Osteoblast (primary cell): Measurements from ENCODE around the gene LIN9. TPM values are rescaled to one million over a fixed set of nuclear protein-coding genes. Genes with fewer than 3 reads are reported as not detected.
A peak's percentile ranks its signal among the peaks of the same experiment; 100 is the strongest.
"Not testable (repeated sequence)": the region's sequence is repeated elsewhere in the genome, so short reads cannot be mapped to it uniquely, and the experiment has no call there.

Experiments
- DNase-seq: peaks from one replicate; pipeline ENCODE4 v3.0.0; 2011; ENCODE audit warnings: low spot score, mixed read lengths; ENCODE audit not compliant: insufficient read length; ENCODE audit errors: missing footprints
- H2AFZ ChIP-seq: 2 replicates; pipeline ENCODE4 v1.6.0; 2011; ENCODE audit warnings: mild to moderate bottlenecking, low read length
- H3K27ac ChIP-seq: 2 replicates; pipeline ENCODE4 v1.5.1; 2011; ENCODE audit warnings: mild to moderate bottlenecking, low read depth, low read length, moderate library complexity
- H3K27me3 ChIP-seq: 2 replicates; pipeline ENCODE4 v1.6.0; 2012; ENCODE audit warnings: mild to moderate bottlenecking, control low read depth, inconsistent platforms, low read length, moderate library complexity; ENCODE audit not compliant: insufficient read depth
- H3K36me3 ChIP-seq: 2 replicates; pipeline ENCODE4 v1.5.1; 2011; ENCODE audit warnings: mild to moderate bottlenecking, low read length, control low read depth, moderate library complexity; ENCODE audit not compliant: insufficient read depth
- H3K4me1 ChIP-seq: 2 replicates; pipeline ENCODE4 v1.5.1; 2011; ENCODE audit warnings: mild to moderate bottlenecking, low read length, control low read depth, moderate library complexity; ENCODE audit not compliant: insufficient read depth
- H3K4me2 ChIP-seq: 2 replicates; pipeline ENCODE4 v1.6.0; 2011; ENCODE audit warnings: mild to moderate bottlenecking, low read length; ENCODE audit not compliant: insufficient read depth
- H3K4me3 ChIP-seq: fragments of 200-600 bp; sonication (generic); 3 replicates; pipeline ENCODE4 v1.5.1; 2012; ENCODE audit warnings: mild to moderate bottlenecking, low read length, inconsistent platforms; ENCODE audit not compliant: insufficient read depth
- H3K79me2 ChIP-seq: 2 replicates; pipeline ENCODE4 v1.6.0; 2012; ENCODE audit warnings: mild to moderate bottlenecking, low read length, control low read depth, inconsistent platforms; ENCODE audit not compliant: insufficient read depth
- H3K9me3 ChIP-seq: 2 replicates; pipeline ENCODE4 v1.5.1; 2011; ENCODE audit warnings: low read depth, low read length, control low read depth
- H4K20me1 ChIP-seq: 2 replicates; pipeline ENCODE4 v1.6.0; 2012; ENCODE audit warnings: mild to moderate bottlenecking, low read length, control low read depth; ENCODE audit not compliant: insufficient read depth
- CTCF ChIP-seq: IDR thresholded peaks from 2 replicates; pipeline ENCODE4 v1.5.1; 2011; ENCODE audit warnings: mild to moderate bottlenecking, low read depth, low read length, moderate library complexity; ENCODE audit errors: extremely low read depth
- total RNA-seq: library from RNA; depleted of rRNA; stranded (reverse); fragments of >200 nt; gene quantifications from 2 replicates; pipeline ENCODE4 v1.2.3, GENCODE V29; 2012

The LIN9 gene
- total RNA-seq, 1 donor = 2.5 TPM

GRCh38 chr1:226268421-226269124 is 40.4 kb downstream of the LIN9 start:
- Histone ChIP-seq H3K4me2 (no peak overlapping the region), H4K20me1 (no peaks in the 10 kb centered on the region), H3K36me3 (no peaks in the 10 kb centered on the region), H3K4me3 (no peak overlapping the region), H3K4me1 (peaks cover 10% of the 10 kb centered on the region), H3K27me3 (no peaks in the 10 kb centered on the region), H3K27ac (peak overlapping the region; percentile 12), H2AFZ (no peak overlapping the region), H3K9me3 (no peaks in the 10 kb centered on the region), H3K79me2 (no peaks in the 10 kb centered on the region)
- DNase-seq = peak; percentile 51
- TF ChIP-seq CTCF = no peak

- H3K4me3 ChIP-seq = no peak overlapping the region
Measured at GRCh38 chr1:226261818-226262217, 47.1 kb downstream of the LIN9 start.

GRCh38 chr1:226255380-226255779 is 53.6 kb downstream of the LIN9 start:
- H3K4me1 ChIP-seq = no peaks in the 10 kb centered on the region
- no peak for TF ChIP-seq CTCF
- no peak overlapping the region for H3K27ac ChIP-seq
- no peaks in the 10 kb centered on the region for H3K79me2 ChIP-seq
- H2AFZ ChIP-seq = no peak overlapping the region
- no peaks in the 10 kb centered on the region for H3K36me3 ChIP-seq
- H3K4me2 ChIP-seq = no peak overlapping the region
- no peaks in the 10 kb centered on the region for H4K20me1 ChIP-seq
- no peak overlapping the region for H3K4me3 ChIP-seq
- H3K27me3 ChIP-seq = no peaks in the 10 kb centered on the region
- H3K9me3 ChIP-seq = no peaks in the 10 kb centered on the region
- no peak for DNase-seq

More at GRCh38 chr1:226261818-226262217, 47.1 kb downstream of the LIN9 start:
- no peaks in the 10 kb centered on the region for H3K4me1 ChIP-seq
- DNase-seq = no peak
- no peaks in the 10 kb centered on the region for H3K27me3 ChIP-seq
- H4K20me1 ChIP-seq = no peaks in the 10 kb centered on the region
- H3K36me3 ChIP-seq = no peaks in the 10 kb centered on the region
- no peaks in the 10 kb centered on the region for H3K9me3 ChIP-seq
- H3K27ac ChIP-seq = no peak overlapping the region
- no peak overlapping the region for H2AFZ ChIP-seq
- no peak for TF ChIP-seq CTCF
- no peak overlapping the region for H3K4me2 ChIP-seq
- H3K79me2 ChIP-seq = no peaks in the 10 kb centered on the region

- no peak for DNase-seq
- Histone ChIP-seq H3K4me3 (no peak overlapping the region), H3K36me3 (no peaks in the 10 kb centered on the region), H3K4me1 (no peaks in the 10 kb centered on the region), H4K20me1 (no peaks in the 10 kb centered on the region), H3K27ac (no peak overlapping the region), H3K4me2 (no peak overlapping the region), H3K27me3 (no peaks in the 10 kb centered on the region), H2AFZ (no peak overlapping the region), H3K9me3 (no peaks in the 10 kb centered on the region), H3K79me2 (no peaks in the 10 kb centered on the region)
- no peak for TF ChIP-seq CTCF
Measured at GRCh38 chr1:226253933-226254332, 55.0 kb downstream of the LIN9 start.

- not testable (repeated sequence) for H4K20me1 ChIP-seq, H3K27me3 ChIP-seq, DNase-seq, H3K79me2 ChIP-seq, H3K36me3 ChIP-seq, H3K27ac ChIP-seq, H3K4me1 ChIP-seq, H3K9me3 ChIP-seq, H2AFZ ChIP-seq, H3K4me2 ChIP-seq, H3K4me3 ChIP-seq
Measured at GRCh38 chr1:226252841-226253240, 56.1 kb downstream of the LIN9 start.
